GM12875 (cell line): ENCODE measurements around the gene S100A1.

Experiments used
- H3K4me3 ChIP-seq: one replicate; pipeline ENCODE4 v1.5.1; 2011; ENCODE audit warnings: low read depth, low read length, control low read depth
- TF ChIP-seq, protein P1 (sequence below): IDR thresholded peaks from 2 replicates; pipeline ENCODE4 v1.5.1; 2011; ENCODE audit warnings: low read depth, mild to moderate bottlenecking, control low read depth, inconsistent platforms, low read length, moderate library complexity, borderline replicate concordance; ENCODE audit not compliant: insufficient read depth

The S100A1 gene

DNA sequence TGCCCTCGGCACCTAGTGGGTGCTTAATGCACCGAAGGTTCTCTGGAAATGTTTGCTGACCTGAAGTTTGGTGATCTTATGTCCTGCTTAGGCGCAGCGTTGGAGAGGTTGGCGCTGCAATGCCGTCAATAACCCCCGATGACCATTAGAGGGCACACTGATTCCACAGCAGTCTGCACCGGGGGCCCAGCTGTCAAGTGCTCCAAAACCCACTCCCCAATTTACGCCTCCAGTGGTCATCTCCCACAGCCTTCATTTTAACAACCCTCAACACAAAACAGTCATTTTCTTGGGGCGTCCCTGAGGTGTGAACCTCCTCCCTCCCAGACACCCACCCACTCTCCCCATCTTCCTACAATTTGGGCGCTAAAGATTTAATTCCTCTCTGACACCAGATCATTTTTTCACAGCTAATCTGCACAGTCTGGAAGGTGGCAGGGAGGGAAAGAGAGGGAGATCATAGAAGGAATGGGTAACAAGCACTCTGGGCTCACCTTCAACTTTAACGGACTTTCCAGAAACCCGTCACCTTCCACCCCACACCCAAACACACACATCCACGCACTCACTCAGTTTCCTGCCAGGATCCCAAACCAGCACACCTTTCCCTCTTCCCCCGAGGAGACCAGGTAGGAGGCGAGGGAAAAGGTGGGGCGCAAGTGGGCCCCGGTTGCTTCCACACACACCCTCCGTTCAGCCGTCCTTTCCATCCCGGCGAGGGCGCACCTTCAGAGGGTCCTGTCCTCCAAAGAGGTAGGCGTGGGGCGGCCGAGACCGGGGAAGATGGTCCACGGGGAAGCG lies 49.7 kb downstream of the S100A1 start:
- TF ChIP-seq, protein P1, sequence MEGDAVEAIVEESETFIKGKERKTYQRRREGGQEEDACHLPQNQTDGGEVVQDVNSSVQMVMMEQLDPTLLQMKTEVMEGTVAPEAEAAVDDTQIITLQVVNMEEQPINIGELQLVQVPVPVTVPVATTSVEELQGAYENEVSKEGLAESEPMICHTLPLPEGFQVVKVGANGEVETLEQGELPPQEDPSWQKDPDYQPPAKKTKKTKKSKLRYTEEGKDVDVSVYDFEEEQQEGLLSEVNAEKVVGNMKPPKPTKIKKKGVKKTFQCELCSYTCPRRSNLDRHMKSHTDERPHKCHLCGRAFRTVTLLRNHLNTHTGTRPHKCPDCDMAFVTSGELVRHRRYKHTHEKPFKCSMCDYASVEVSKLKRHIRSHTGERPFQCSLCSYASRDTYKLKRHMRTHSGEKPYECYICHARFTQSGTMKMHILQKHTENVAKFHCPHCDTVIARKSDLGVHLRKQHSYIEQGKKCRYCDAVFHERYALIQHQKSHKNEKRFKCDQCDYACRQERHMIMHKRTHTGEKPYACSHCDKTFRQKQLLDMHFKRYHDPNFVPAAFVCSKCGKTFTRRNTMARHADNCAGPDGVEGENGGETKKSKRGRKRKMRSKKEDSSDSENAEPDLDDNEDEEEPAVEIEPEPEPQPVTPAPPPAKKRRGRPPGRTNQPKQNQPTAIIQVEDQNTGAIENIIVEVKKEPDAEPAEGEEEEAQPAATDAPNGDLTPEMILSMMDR: peak; percentile 96
- peak overlapping the region; percentile 37 for H3K4me3 ChIP-seq

GRCh38 chr1:153678519-153679336 lies 50.5 kb downstream of the S100A1 start, which contains the start of gene NPR1:
NPR1 (plus strand) TSS chr1:153678688; CDS start chr1:153679109, 421 bp downstream.
- TF ChIP-seq, protein P1: no peak
- peak within 1 kb of the TSS; percentile 37 for H3K4me3 ChIP-seq

DNA sequence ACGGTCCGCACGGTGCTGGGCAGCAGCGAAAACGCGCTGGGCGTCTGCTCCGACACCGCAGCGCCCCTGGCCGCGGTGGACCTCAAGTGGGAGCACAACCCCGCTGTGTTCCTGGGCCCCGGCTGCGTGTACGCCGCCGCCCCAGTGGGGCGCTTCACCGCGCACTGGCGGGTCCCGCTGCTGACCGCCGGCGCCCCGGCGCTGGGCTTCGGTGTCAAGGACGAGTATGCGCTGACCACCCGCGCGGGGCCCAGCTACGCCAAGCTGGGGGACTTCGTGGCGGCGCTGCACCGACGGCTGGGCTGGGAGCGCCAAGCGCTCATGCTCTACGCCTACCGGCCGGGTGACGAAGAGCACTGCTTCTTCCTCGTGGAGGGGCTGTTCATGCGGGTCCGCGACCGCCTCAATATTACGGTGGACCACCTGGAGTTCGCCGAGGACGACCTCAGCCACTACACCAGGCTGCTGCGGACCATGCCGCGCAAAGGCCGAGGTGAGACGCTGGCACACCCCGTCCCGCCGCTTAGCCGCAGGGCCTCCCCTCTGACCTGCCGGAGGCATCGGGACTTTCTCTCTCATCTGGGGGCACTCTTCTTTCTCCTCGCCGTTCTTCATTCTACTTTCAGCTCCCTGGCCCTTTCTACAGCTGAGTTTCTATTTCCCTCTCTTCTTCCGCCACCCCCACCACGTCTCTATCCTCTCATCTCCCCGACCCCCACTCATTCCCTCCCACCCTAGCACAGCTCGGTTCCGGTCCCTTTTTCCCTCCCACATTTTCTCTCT lies 51.3 kb downstream of the S100A1 start:
- TF ChIP-seq, protein P1: peak; percentile 22; the same call in 1 of the 2 replicates
- H3K4me3 ChIP-seq: peak overlapping the region; percentile 15

DNA sequence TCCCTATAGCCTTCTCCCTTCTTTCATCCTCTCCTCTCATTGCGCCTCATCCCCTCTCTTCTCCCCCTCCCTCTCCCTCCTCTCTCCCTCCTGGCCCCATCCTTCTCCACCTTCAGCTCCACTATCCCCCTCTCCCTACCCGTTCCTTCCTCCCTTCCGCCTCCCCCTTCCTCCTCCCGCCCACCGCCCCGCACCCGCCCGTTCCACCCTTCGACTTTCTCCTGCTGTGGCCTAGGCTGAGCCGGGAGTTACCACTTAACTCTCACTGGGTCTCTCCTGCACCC lies 51.8 kb downstream of the S100A1 start:
- TF ChIP-seq, protein P1: no peak

More for the DNA sequence above, 51.8 kb downstream of the S100A1 start:
- H3K4me3 ChIP-seq: no peak overlapping the region
